K562 (cell line): ENCODE data around the gene TAF10. TPM values are rescaled to one million over a fixed set of nuclear protein-coding genes. Genes with fewer than 3 reads are reported as not detected.
A peak's percentile ranks its signal among the peaks of the same experiment; 100 is the strongest.

ENCODE experiments used
- BCL6 ChIP-seq: fragments of 250-450 bp; sonication (Bioruptor Pico); IDR thresholded peaks from 2 replicates; pipeline ENCODE4 v1.4.0; 2020
- CBFA2T3 ChIP-seq: fragments of 450-650 bp; IDR thresholded peaks from 2 replicates; pipeline ENCODE4 v1.6.1; 2017
- EP300 ChIP-seq: IDR thresholded peaks from 2 replicates; pipeline ENCODE4 v1.6.1; 2012; ENCODE audit warnings: low read length, improper control_type of control experiment
- EWSR1 ChIP-seq: fragments of 450-650 bp; IDR thresholded peaks from 2 replicates; pipeline ENCODE4 v1.6.1; 2018; ENCODE audit warnings: borderline replicate concordance, mild to moderate bottlenecking, low read depth, moderate library complexity; ENCODE audit not compliant: partially characterized antibody
- FOXK2 ChIP-seq, 2 experiments: fragments of 450-650 bp; IDR thresholded peaks in 1 of 2; conservative IDR thresholded peaks in 1 of 2; 2 replicates each; pipeline ENCODE4 v1.6.1; 2016; ENCODE audit warnings: low read depth in 2 of 2, mild to moderate bottlenecking in 1 of 2
- MCM5 ChIP-seq: fragments of 450-650 bp; IDR thresholded peaks from 2 replicates; pipeline ENCODE4 v1.6.1; 2016; ENCODE audit warnings: low read depth
- NFE2L1 ChIP-seq: fragments of 450-650 bp; IDR thresholded peaks from 2 replicates; pipeline ENCODE4 v1.6.1; 2016; ENCODE audit warnings: missing genetic modification characterization, low read depth, mild to moderate bottlenecking, missing compliant biosample characterization, moderate library complexity, borderline replicate concordance
- PURB ChIP-seq: sonication (generic); formaldehyde crosslinking; IDR thresholded peaks from 2 replicates; pipeline ENCODE4 v1.9.0; 2021; ENCODE audit warnings: low read depth, mild to moderate bottlenecking, missing genetic modification reagents
- RBM15 ChIP-seq: fragments of 200-400 bp; formaldehyde crosslinking; IDR thresholded peaks from 2 replicates; pipeline ENCODE4 v1.6.1; 2018; ENCODE audit warnings: mild to moderate bottlenecking, low read length, moderate library complexity; ENCODE audit not compliant: insufficient read depth
- SAFB2 ChIP-seq: fragments of 200-400 bp; formaldehyde crosslinking; IDR thresholded peaks from 2 replicates; pipeline ENCODE4 v1.6.1; 2018; ENCODE audit warnings: borderline replicate concordance, low read length, low read depth, moderate library complexity; ENCODE audit not compliant: severe bottlenecking
- ZKSCAN8 ChIP-seq: fragments of 200-800 bp; sonication (Bioruptor generic); IDR thresholded peaks from 2 replicates; pipeline ENCODE4 v1.6.1; 2016; ENCODE audit warnings: missing genetic modification characterization, missing compliant biosample characterization
- ZNF174 ChIP-seq: fragments of 250-450 bp; sonication (Bioruptor Pico); IDR thresholded peaks from 2 replicates; pipeline ENCODE4 v1.4.0; 2020; ENCODE audit warnings: mild to moderate bottlenecking
- ZNF699 ChIP-seq: fragments of 250-450 bp; sonication (Bioruptor Pico); IDR thresholded peaks from 2 replicates; pipeline ENCODE4 v1.8.0; 2021; ENCODE audit warnings: mild to moderate bottlenecking, moderate library complexity; ENCODE audit not compliant: insufficient replicate concordance
- polyA plus RNA-seq, 8 experiments: library from polyadenylated mRNA; depleted of rRNA in 4 of 8; stranded (reverse) in 5 of 8; unstranded in 3 of 8; fragments of >200 nt; fragmentation: Nextera tagmentation in 2 of 8; fragmentation: Illumina TruSeq in 1 of 8; extraction: Ambion mirVana in 2 of 8; extraction: Trizol in 1 of 8; gene quantifications; 2 replicates each; pipeline versions ENCODE4 v1.2.1 to v1.2.3, GENCODE V29; 2011 to 2014; ENCODE audit warnings: inconsistent platforms in 1 of 8, missing spikeins in 1 of 8
- total RNA-seq, 7 experiments: library from RNA; depleted of rRNA in 6 of 7; stranded (reverse); fragments of >200 nt in 6 of 7; fragmentation: Illumina TruSeq in 2 of 7; extraction: Trizol in 2 of 7; gene quantifications; 2 replicates each; pipeline versions ENCODE4 v1.2.1 to v1.2.3, GENCODE V29; 2011 to 2021; ENCODE audit warnings: low replicate concordance in 1 of 7
- TF ChIP-seq, protein P1 (sequence below): sonication (generic); formaldehyde crosslinking; IDR thresholded peaks from 2 replicates; pipeline ENCODE4 v1.8.0; 2022; ENCODE audit warnings: missing genetic modification reagents, mild to moderate bottlenecking, borderline replicate concordance
- TF ChIP-seq, protein P2 (sequence below): fragments of 200-600 bp; sonication (generic); IDR thresholded peaks from one replicate; pipeline ENCODE4 v1.6.1; 2012; ENCODE audit warnings: mild to moderate bottlenecking, low read depth, low read length, inconsistent platforms
- TF ChIP-seq, protein P3 (sequence below): conservative IDR thresholded peaks from 2 replicates; pipeline ENCODE4 v1.6.1; 2011; ENCODE audit warnings: low read depth, mild to moderate bottlenecking, low read length; ENCODE audit not compliant: control insufficient read depth

The TAF10 gene
- total and polyA plus RNA-seq, 9 of the 15 experiments (the other 6 are each of a cell fraction or from before 2014, with no cell fraction given) = 19.5 to 197 (median 121) TPM

DNA sequence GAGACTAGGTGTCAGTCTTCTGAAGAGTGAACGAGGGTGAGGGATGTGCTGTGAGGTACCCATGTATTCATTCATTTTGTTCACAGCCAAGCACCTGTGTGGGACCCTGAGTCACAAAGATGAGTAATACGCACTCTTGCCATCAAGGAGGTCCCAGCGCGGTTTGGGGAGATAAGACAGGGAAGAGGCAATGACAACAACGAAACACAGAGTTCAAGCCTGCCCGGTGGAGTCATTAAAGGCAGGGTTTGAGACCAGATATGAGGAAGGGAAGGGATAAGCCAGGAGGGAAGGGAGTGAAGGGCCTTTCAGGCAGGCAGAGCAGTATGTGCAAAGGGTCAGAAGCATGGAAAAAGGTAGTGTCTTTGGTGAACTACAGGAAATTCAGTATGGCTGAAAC lies 39.0 kb upstream of the TAF10 start (continued):
- TF ChIP-seq EWSR1 (no peak), EP300 (no peak; the same call in 1 of the 2 replicates), BCL6 (no peak), RBM15 (no peak), MCM5 (no peak), SAFB2 (no peak), PURB (no peak), FOXK2 (conservative IDR thresholded peaks at IDR 0.05 in 1 of 2, IDR thresholded peaks at IDR 0.05 in 1 of 2; ENCODE audit: low read depth in 2 of 2) (peak; percentile 81 to 89), ZNF699 (CRISPR knock-in tag) (no peak), CBFA2T3 (peak; percentile 89), NFE2L1 (tag) (no peak), ZKSCAN8 (no peak), ZNF174 (CRISPR knock-in tag) (no peak)
- TF ChIP-seq, protein P1, sequence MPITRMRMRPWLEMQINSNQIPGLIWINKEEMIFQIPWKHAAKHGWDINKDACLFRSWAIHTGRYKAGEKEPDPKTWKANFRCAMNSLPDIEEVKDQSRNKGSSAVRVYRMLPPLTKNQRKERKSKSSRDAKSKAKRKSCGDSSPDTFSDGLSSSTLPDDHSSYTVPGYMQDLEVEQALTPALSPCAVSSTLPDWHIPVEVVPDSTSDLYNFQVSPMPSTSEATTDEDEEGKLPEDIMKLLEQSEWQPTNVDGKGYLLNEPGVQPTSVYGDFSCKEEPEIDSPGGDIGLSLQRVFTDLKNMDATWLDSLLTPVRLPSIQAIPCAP (CRISPR knock-in tag) = no peak
- TF ChIP-seq, protein P2, sequence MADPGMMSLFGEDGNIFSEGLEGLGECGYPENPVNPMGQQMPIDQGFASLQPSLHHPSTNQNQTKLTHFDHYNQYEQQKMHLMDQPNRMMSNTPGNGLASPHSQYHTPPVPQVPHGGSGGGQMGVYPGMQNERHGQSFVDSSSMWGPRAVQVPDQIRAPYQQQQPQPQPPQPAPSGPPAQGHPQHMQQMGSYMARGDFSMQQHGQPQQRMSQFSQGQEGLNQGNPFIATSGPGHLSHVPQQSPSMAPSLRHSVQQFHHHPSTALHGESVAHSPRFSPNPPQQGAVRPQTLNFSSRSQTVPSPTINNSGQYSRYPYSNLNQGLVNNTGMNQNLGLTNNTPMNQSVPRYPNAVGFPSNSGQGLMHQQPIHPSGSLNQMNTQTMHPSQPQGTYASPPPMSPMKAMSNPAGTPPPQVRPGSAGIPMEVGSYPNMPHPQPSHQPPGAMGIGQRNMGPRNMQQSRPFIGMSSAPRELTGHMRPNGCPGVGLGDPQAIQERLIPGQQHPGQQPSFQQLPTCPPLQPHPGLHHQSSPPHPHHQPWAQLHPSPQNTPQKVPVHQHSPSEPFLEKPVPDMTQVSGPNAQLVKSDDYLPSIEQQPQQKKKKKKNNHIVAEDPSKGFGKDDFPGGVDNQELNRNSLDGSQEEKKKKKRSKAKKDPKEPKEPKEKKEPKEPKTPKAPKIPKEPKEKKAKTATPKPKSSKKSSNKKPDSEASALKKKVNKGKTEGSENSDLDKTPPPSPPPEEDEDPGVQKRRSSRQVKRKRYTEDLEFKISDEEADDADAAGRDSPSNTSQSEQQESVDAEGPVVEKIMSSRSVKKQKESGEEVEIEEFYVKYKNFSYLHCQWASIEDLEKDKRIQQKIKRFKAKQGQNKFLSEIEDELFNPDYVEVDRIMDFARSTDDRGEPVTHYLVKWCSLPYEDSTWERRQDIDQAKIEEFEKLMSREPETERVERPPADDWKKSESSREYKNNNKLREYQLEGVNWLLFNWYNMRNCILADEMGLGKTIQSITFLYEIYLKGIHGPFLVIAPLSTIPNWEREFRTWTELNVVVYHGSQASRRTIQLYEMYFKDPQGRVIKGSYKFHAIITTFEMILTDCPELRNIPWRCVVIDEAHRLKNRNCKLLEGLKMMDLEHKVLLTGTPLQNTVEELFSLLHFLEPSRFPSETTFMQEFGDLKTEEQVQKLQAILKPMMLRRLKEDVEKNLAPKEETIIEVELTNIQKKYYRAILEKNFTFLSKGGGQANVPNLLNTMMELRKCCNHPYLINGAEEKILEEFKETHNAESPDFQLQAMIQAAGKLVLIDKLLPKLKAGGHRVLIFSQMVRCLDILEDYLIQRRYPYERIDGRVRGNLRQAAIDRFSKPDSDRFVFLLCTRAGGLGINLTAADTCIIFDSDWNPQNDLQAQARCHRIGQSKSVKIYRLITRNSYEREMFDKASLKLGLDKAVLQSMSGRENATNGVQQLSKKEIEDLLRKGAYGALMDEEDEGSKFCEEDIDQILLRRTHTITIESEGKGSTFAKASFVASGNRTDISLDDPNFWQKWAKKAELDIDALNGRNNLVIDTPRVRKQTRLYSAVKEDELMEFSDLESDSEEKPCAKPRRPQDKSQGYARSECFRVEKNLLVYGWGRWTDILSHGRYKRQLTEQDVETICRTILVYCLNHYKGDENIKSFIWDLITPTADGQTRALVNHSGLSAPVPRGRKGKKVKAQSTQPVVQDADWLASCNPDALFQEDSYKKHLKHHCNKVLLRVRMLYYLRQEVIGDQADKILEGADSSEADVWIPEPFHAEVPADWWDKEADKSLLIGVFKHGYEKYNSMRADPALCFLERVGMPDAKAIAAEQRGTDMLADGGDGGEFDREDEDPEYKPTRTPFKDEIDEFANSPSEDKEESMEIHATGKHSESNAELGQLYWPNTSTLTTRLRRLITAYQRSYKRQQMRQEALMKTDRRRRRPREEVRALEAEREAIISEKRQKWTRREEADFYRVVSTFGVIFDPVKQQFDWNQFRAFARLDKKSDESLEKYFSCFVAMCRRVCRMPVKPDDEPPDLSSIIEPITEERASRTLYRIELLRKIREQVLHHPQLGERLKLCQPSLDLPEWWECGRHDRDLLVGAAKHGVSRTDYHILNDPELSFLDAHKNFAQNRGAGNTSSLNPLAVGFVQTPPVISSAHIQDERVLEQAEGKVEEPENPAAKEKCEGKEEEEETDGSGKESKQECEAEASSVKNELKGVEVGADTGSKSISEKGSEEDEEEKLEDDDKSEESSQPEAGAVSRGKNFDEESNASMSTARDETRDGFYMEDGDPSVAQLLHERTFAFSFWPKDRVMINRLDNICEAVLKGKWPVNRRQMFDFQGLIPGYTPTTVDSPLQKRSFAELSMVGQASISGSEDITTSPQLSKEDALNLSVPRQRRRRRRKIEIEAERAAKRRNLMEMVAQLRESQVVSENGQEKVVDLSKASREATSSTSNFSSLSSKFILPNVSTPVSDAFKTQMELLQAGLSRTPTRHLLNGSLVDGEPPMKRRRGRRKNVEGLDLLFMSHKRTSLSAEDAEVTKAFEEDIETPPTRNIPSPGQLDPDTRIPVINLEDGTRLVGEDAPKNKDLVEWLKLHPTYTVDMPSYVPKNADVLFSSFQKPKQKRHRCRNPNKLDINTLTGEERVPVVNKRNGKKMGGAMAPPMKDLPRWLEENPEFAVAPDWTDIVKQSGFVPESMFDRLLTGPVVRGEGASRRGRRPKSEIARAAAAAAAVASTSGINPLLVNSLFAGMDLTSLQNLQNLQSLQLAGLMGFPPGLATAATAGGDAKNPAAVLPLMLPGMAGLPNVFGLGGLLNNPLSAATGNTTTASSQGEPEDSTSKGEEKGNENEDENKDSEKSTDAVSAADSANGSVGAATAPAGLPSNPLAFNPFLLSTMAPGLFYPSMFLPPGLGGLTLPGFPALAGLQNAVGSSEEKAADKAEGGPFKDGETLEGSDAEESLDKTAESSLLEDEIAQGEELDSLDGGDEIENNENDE = no peak
- TF ChIP-seq, protein P3, sequence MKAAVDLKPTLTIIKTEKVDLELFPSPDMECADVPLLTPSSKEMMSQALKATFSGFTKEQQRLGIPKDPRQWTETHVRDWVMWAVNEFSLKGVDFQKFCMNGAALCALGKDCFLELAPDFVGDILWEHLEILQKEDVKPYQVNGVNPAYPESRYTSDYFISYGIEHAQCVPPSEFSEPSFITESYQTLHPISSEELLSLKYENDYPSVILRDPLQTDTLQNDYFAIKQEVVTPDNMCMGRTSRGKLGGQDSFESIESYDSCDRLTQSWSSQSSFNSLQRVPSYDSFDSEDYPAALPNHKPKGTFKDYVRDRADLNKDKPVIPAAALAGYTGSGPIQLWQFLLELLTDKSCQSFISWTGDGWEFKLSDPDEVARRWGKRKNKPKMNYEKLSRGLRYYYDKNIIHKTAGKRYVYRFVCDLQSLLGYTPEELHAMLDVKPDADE = no peak
